Fibroblast of pulmonary artery (primary cell): ENCODE results near the gene LMBR1.
A peak's percentile ranks its signal among the peaks of the same experiment; 100 is the strongest.

Experiments used
- DNase-seq: peaks from one replicate; pipeline ENCODE4 v3.0.0-alpha.2; 2010; ENCODE audit warnings: low read depth
- H3K4me3 ChIP-seq: replicated peaks from 2 replicates; pipeline ENCODE4 v1.5.1; 2011; ENCODE audit warnings: low read depth, mild to moderate bottlenecking, control low read depth, low read length, moderate library complexity
- TF ChIP-seq, protein P1 (sequence below): IDR thresholded peaks from 2 replicates; pipeline ENCODE4 v1.5.1; 2011; ENCODE audit warnings: mild to moderate bottlenecking, control low read depth, low read length, inconsistent platforms; ENCODE audit errors: missing control alignments

Gene LMBR1

DNA sequence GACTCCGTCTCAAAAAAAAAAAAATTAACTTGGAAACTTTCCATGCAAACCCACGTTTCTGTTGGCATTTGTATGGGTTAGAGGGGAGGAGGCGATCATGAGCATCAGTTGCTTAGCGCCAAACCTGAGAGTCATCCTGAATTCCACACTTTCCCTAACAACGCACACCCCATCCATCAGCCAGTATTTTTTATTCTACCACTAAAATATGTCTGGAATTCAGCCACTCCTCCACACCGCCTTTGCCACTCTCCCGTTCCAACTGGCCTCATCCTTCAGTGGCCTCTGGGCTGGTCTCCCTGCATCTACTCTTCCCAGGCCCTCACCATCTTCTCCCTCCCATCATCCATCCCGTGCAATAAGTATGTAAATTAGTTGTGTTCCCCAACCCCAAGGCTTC is 4.7 kb upstream of the LMBR1 start:
- TF ChIP-seq, protein P1, sequence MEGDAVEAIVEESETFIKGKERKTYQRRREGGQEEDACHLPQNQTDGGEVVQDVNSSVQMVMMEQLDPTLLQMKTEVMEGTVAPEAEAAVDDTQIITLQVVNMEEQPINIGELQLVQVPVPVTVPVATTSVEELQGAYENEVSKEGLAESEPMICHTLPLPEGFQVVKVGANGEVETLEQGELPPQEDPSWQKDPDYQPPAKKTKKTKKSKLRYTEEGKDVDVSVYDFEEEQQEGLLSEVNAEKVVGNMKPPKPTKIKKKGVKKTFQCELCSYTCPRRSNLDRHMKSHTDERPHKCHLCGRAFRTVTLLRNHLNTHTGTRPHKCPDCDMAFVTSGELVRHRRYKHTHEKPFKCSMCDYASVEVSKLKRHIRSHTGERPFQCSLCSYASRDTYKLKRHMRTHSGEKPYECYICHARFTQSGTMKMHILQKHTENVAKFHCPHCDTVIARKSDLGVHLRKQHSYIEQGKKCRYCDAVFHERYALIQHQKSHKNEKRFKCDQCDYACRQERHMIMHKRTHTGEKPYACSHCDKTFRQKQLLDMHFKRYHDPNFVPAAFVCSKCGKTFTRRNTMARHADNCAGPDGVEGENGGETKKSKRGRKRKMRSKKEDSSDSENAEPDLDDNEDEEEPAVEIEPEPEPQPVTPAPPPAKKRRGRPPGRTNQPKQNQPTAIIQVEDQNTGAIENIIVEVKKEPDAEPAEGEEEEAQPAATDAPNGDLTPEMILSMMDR = no peak
- H3K4me3 ChIP-seq = no peak overlapping the region
- DNase-seq = peak; percentile 53

DNA sequence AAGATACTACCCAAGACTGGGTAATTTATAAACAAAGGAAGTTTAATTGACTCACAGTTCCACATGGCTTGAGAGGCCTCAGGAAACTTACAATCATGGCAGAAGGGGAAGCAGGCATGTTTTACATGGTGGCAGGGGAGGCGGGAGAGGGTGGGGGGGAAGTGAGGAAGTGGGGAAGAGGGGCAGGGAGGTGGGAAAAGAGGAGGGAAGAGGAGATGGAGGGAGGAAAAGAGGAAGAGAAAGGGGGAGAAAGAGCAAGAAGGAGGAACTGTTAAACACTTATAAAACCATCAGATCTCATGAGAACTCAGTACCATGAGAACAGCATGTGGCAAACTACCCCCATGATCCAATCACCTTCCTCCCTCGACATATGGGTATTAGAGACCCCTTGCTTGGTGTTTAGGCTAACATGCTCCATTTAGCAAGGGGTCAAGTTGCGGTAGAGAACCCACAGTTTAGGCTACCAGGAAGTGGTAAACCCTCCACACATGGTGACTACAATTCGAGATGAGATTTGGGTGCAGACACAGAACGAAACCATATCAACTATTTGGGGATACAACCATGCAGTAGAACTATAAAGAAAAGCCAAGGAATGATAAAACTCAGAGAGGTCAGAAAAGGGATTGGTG is 3.5 kb upstream of the LMBR1 start:
- TF ChIP-seq, protein P1 = no peak
- no peak for DNase-seq
- H3K4me3 ChIP-seq = no peak overlapping the region

GRCh38 chr7:156895024-156895780 is 2.2 kb upstream of the LMBR1 start:
- DNase-seq = no peak
- H3K4me3 ChIP-seq = no peak overlapping the region
- TF ChIP-seq, protein P1 = no peak

- peak overlapping the region; percentile 84 for H3K4me3 ChIP-seq
- peak; percentile 32 for DNase-seq
- TF ChIP-seq, protein P1 = no peak
Observed at GRCh38 chr7:156892081-156892800, 742 bp downstream of the LMBR1 start.

GRCh38 chr7:156889746-156890145 is 3.2 kb downstream of the LMBR1 start:
- DNase-seq = no peak
- no peak overlapping the region for H3K4me3 ChIP-seq
- TF ChIP-seq, protein P1 = no peak

DNA sequence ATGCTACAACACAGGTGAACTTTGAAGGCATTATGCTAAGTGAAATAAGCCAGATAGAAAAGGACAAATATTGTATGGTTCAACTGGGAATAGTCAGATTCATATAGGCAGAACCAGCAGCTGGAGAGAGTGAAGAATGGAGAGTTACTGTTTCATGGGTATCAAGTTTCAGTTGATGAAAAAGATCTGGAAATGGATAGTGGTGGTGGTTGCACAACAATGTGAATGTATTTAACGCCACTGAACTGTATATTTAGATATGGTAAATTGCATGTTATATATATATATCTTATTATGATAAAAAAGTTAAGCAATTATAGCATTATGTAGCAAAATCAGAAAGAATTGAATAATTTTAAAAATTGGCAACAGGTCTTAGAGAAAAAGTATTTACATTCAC is 3.9 kb downstream of the LMBR1 start:
- TF ChIP-seq, protein P1 = no peak
- DNase-seq = no peak
- no peak overlapping the region for H3K4me3 ChIP-seq
